Measurements from ENCODE around the gene CDC42BPB.

Gene CDC42BPB

GRCh38 chr14:103020271-103021170 is 36.8 kb downstream of the CDC42BPB start:
- Histone ChIP-seq H4K8ac (ENCODE audit: low read depth, low read length) (no peak overlapping the region), H3K79me2 (ENCODE audit: control insufficient read depth, insufficient read depth, low read length) (peaks cover 53% of the 10 kb centered on the region), H3K27me3 (ENCODE audit: insufficient read depth, low read length, poor library complexity) (no peaks in the 10 kb centered on the region), H3K4me2 (ENCODE audit: low read length) (no peak overlapping the region), H3K9ac (ENCODE audit: low read length) (no peak overlapping the region), H3K4me1 (ENCODE audit: control insufficient read depth, low read depth, low read length) (no peaks in the 10 kb centered on the region), H4K5ac (ENCODE audit: low read length) (no peak overlapping the region), H3K36me3 (ENCODE audit: control insufficient read depth, insufficient read depth, low read length) (no peaks in the 10 kb centered on the region), H3K23ac (ENCODE audit: low read length) (peak overlapping the region; percentile 45), H3K79me1 (ENCODE audit: low read length) (peaks cover 48% of the 10 kb centered on the region), H3K4me3 (ENCODE audit: low read length) (no peak overlapping the region), H3K56ac (ENCODE audit: low read length) (no peak overlapping the region), H3K27ac (ENCODE audit: low read depth, low read length) (no peak overlapping the region), H3K18ac (ENCODE audit: low read length) (no peak overlapping the region), H2BK15ac (replicated peaks; ENCODE audit: low read depth) (no peak overlapping the region), H3K4ac (ENCODE audit: low read depth, low read length) (no peak overlapping the region), H2AK5ac (ENCODE audit: low read length) (no peak overlapping the region), H2BK120ac (ENCODE audit: low read depth, low read length) (no peak overlapping the region), H2BK5ac (ENCODE audit: low read length) (no peak overlapping the region)
- WGBS (ENCODE audit: extremely low coverage, insufficient coverage, low lambda C conversion rate), result no CpG with 5 or more reads among the region's 31 CpGs
- DNase-seq, result no peak

GRCh38 chr14:103019826-103020225 is 37.5 kb downstream of the CDC42BPB start:
- Histone ChIP-seq H2BK120ac (ENCODE audit: low read depth, low read length) (no peak overlapping the region), H4K5ac (ENCODE audit: low read length) (no peak overlapping the region), H3K23ac (ENCODE audit: low read length) (no peak overlapping the region), H2BK5ac (ENCODE audit: low read length) (no peak overlapping the region), H2BK15ac (replicated peaks; ENCODE audit: low read depth) (no peak overlapping the region), H3K79me1 (ENCODE audit: low read length) (peaks cover 48% of the 10 kb centered on the region), H2AK5ac (ENCODE audit: low read length) (no peak overlapping the region), H3K18ac (ENCODE audit: low read length) (no peak overlapping the region), H3K27me3 (ENCODE audit: insufficient read depth, low read length, poor library complexity) (no peaks in the 10 kb centered on the region), H3K4me2 (ENCODE audit: low read length) (no peak overlapping the region), H3K56ac (ENCODE audit: low read length) (no peak overlapping the region), H3K9ac (ENCODE audit: low read length) (no peak overlapping the region), H3K36me3 (ENCODE audit: control insufficient read depth, insufficient read depth, low read length) (no peaks in the 10 kb centered on the region), H3K4me1 (ENCODE audit: control insufficient read depth, low read depth, low read length) (peaks cover 2% of the 10 kb centered on the region), H3K4me3 (ENCODE audit: low read length) (no peak overlapping the region), H3K79me2 (ENCODE audit: control insufficient read depth, insufficient read depth, low read length) (peaks cover 52% of the 10 kb centered on the region), H3K4ac (ENCODE audit: low read depth, low read length) (no peak overlapping the region), H4K8ac (ENCODE audit: low read depth, low read length) (no peak overlapping the region), H3K27ac (ENCODE audit: low read depth, low read length) (no peak overlapping the region)
- WGBS (ENCODE audit: extremely low coverage, insufficient coverage, low lambda C conversion rate), result no CpG with 5 or more reads among the region's 7 CpGs
- no peak for DNase-seq

GRCh38 chr14:103019236-103019635 is 38.1 kb downstream of the CDC42BPB start:
- Histone ChIP-seq H4K8ac (ENCODE audit: low read depth, low read length) (no peak overlapping the region), H2BK5ac (ENCODE audit: low read length) (no peak overlapping the region), H3K79me2 (ENCODE audit: control insufficient read depth, insufficient read depth, low read length) (peaks cover 57% of the 10 kb centered on the region), H3K4me1 (ENCODE audit: control insufficient read depth, low read depth, low read length) (peaks cover 3% of the 10 kb centered on the region), H3K27me3 (ENCODE audit: insufficient read depth, low read length, poor library complexity) (no peaks in the 10 kb centered on the region), H2AK5ac (ENCODE audit: low read length) (no peak overlapping the region), H3K23ac (ENCODE audit: low read length) (no peak overlapping the region), H3K9ac (ENCODE audit: low read length) (no peak overlapping the region), H3K56ac (ENCODE audit: low read length) (no peak overlapping the region), H4K5ac (ENCODE audit: low read length) (no peak overlapping the region), H2BK15ac (replicated peaks; ENCODE audit: low read depth) (no peak overlapping the region), H3K4me3 (ENCODE audit: low read length) (no peak overlapping the region), H3K79me1 (ENCODE audit: low read length) (peaks cover 52% of the 10 kb centered on the region), H3K18ac (ENCODE audit: low read length) (no peak overlapping the region), H3K4me2 (ENCODE audit: low read length) (no peak overlapping the region), H2BK120ac (ENCODE audit: low read depth, low read length) (no peak overlapping the region), H3K36me3 (ENCODE audit: control insufficient read depth, insufficient read depth, low read length) (no peaks in the 10 kb centered on the region), H3K27ac (ENCODE audit: low read depth, low read length) (no peak overlapping the region), H3K4ac (ENCODE audit: low read depth, low read length) (no peak overlapping the region)
- no peak for DNase-seq
- WGBS (ENCODE audit: extremely low coverage, insufficient coverage, low lambda C conversion rate), result no CpG with 5 or more reads among the region's 11 CpGs

- H4K8ac ChIP-seq (ENCODE audit: low read depth, low read length), result no peak overlapping the region
- H3K4me2 ChIP-seq (ENCODE audit: low read length), result no peak overlapping the region
- no peak overlapping the region for H4K5ac ChIP-seq (ENCODE audit: low read length)
- H3K4ac ChIP-seq (ENCODE audit: low read depth, low read length), result no peak overlapping the region
- no peak for DNase-seq
- H3K18ac ChIP-seq (ENCODE audit: low read length), result no peak overlapping the region
- H3K23ac ChIP-seq (ENCODE audit: low read length), result no peak overlapping the region
- no CpG with 5 or more reads among the region's 6 CpGs for WGBS (ENCODE audit: extremely low coverage, insufficient coverage, low lambda C conversion rate)
- no peaks in the 10 kb centered on the region for H3K27me3 ChIP-seq (ENCODE audit: insufficient read depth, low read length, poor library complexity)
- no peak overlapping the region for H2BK5ac ChIP-seq (ENCODE audit: low read length)
- H2AK5ac ChIP-seq (ENCODE audit: low read length), result no peak overlapping the region
- no peaks in the 10 kb centered on the region for H3K36me3 ChIP-seq (ENCODE audit: control insufficient read depth, insufficient read depth, low read length)
- H3K56ac ChIP-seq (ENCODE audit: low read length), result no peak overlapping the region
- H3K4me3 ChIP-seq (ENCODE audit: low read length), result no peak overlapping the region
- peaks cover 3% of the 10 kb centered on the region for H3K4me1 ChIP-seq (ENCODE audit: control insufficient read depth, low read depth, low read length)
- peaks cover 51% of the 10 kb centered on the region for H3K79me1 ChIP-seq (ENCODE audit: low read length)
- H3K79me2 ChIP-seq (ENCODE audit: control insufficient read depth, insufficient read depth, low read length), result peaks cover 54% of the 10 kb centered on the region
- no peak overlapping the region for H3K9ac ChIP-seq (ENCODE audit: low read length)
- H2BK15ac ChIP-seq (replicated peaks; ENCODE audit: low read depth), result no peak overlapping the region
- H3K27ac ChIP-seq (ENCODE audit: low read depth, low read length), result no peak overlapping the region
- H2BK120ac ChIP-seq (ENCODE audit: low read depth, low read length), result no peak overlapping the region
Observed at GRCh38 chr14:103016594-103016993, 40.8 kb downstream of the CDC42BPB start.

GRCh38 chr14:103016071-103016470 is 41.3 kb downstream of the CDC42BPB start:
- no peak overlapping the region for H4K8ac ChIP-seq (ENCODE audit: low read depth, low read length)
- no peak overlapping the region for H2BK120ac ChIP-seq (ENCODE audit: low read depth, low read length)
- DNase-seq, result no peak
- H2BK15ac ChIP-seq (replicated peaks; ENCODE audit: low read depth), result no peak overlapping the region
- WGBS (ENCODE audit: extremely low coverage, insufficient coverage, low lambda C conversion rate), result no CpG with 5 or more reads among the region's 9 CpGs
- H2AK5ac ChIP-seq (ENCODE audit: low read length), result no peak overlapping the region
- H3K9ac ChIP-seq (ENCODE audit: low read length), result no peak overlapping the region
- peaks cover 3% of the 10 kb centered on the region for H3K4me1 ChIP-seq (ENCODE audit: control insufficient read depth, low read depth, low read length)
- H3K36me3 ChIP-seq (ENCODE audit: control insufficient read depth, insufficient read depth, low read length), result no peaks in the 10 kb centered on the region
- peaks cover 52% of the 10 kb centered on the region for H3K79me1 ChIP-seq (ENCODE audit: low read length)
- no peaks in the 10 kb centered on the region for H3K27me3 ChIP-seq (ENCODE audit: insufficient read depth, low read length, poor library complexity)
- no peak overlapping the region for H2BK5ac ChIP-seq (ENCODE audit: low read length)
- peaks cover 54% of the 10 kb centered on the region for H3K79me2 ChIP-seq (ENCODE audit: control insufficient read depth, insufficient read depth, low read length)
- no peak overlapping the region for H3K56ac ChIP-seq (ENCODE audit: low read length)
- H3K4ac ChIP-seq (ENCODE audit: low read depth, low read length), result no peak overlapping the region
- H3K4me3 ChIP-seq (ENCODE audit: low read length), result no peak overlapping the region
- no peak overlapping the region for H4K5ac ChIP-seq (ENCODE audit: low read length)
- no peak overlapping the region for H3K18ac ChIP-seq (ENCODE audit: low read length)
- H3K4me2 ChIP-seq (ENCODE audit: low read length), result no peak overlapping the region
- no peak overlapping the region for H3K27ac ChIP-seq (ENCODE audit: low read depth, low read length)
- no peak overlapping the region for H3K23ac ChIP-seq (ENCODE audit: low read length)

All from mesendoderm (in vitro differentiated cells).